HG02763 (cell line): ENCODE results near the gene PFN3.

Experiments used
- ATAC-seq: cut with Tn5 transposase; IDR thresholded peaks from one replicate; pipeline ENCODE4 v1.9.1; 2021; ENCODE audit warnings: mild to moderate bottlenecking, moderate library complexity; ENCODE audit not compliant: unreplicated experiment

Gene PFN3, protein sequence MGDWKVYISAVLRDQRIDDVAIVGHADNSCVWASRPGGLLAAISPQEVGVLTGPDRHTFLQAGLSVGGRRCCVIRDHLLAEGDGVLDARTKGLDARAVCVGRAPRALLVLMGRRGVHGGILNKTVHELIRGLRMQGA

DNA sequence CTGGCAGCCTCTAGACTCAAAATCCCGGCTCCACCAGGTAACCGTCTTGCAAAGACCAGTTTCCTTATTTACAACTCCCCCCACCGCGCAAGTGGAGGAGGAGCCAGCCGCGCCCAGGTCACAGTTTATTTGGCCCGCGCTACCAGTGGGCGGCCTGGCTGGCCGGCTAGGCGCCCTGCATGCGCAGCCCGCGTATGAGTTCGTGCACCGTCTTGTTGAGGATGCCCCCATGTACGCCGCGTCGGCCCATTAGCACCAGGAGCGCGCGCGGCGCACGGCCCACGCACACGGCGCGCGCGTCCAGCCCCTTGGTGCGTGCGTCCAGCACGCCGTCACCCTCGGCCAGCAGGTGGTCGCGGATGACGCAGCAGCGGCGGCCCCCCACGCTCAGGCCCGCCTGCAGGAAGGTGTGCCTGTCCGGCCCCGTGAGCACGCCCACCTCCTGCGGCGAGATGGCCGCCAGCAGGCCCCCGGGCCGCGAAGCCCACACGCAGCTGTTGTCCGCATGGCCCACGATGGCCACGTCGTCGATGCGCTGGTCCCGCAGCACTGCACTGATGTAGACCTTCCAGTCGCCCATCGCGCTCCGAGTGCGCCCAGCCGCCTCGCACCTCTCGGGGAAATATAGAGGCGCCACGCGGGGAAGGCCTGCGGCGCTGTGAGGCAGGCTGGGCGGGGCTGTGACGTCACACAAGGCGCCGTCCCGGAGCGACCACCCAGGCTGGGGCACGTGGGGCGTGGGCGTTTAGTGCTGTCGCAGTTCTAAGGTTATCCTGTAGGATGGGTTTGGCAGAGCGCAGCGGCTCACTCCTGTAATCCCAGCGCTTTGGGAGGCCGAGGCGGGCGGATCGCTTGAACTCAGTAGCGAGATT lies at the start of gene PFN3:
Gene PFN3 (minus strand): TSS at position 665 of the 872 bp plus-strand sequence. CDS start 85 bp downstream, at position 580.
- no peak for ATAC-seq

DNA sequence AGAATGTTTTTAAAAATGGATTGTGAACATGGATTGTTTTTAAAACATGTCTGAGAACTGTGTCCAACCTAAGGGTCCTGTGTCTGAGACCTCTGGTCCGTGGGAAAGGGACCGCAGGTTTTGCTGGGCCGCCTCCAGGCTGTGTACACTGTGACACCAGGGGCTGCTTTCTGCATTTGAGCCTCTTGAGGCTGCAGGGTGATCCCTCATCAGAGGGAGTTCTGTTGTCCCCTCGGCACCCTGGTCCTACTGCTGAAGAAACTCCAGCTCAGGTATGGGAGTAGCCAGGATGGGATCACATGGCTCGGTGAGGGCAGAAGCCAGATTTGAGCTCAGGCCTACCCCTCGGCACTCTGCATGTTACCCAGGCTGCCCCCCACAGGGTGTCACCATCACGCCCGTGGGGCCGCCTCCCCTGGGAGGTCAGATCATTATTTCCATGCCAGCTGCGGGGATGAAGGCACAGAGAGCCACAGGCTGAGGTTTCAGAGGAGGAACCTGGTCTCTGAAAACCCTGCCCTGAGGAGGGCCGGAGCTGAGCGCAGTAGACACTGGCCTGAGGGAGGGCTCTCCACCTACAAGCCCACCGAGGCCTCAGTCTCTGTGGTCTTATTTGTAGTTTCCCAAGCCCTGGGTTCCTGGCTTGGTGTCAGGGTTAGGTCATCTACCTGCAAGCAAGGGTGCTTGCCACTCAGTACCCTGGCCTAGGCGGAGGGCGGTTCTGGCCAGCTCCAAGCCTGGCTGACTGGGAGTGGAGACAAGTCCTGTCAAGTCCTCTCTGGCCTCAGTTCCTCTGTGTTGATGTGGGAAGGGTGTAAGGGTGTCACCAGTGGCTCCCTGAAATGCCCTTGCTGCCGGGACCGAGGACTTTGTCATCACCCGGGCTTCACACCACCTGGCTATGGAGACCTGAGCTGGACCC lies 48.9 kb upstream of the PFN3 start:
- no peak for ATAC-seq

DNA sequence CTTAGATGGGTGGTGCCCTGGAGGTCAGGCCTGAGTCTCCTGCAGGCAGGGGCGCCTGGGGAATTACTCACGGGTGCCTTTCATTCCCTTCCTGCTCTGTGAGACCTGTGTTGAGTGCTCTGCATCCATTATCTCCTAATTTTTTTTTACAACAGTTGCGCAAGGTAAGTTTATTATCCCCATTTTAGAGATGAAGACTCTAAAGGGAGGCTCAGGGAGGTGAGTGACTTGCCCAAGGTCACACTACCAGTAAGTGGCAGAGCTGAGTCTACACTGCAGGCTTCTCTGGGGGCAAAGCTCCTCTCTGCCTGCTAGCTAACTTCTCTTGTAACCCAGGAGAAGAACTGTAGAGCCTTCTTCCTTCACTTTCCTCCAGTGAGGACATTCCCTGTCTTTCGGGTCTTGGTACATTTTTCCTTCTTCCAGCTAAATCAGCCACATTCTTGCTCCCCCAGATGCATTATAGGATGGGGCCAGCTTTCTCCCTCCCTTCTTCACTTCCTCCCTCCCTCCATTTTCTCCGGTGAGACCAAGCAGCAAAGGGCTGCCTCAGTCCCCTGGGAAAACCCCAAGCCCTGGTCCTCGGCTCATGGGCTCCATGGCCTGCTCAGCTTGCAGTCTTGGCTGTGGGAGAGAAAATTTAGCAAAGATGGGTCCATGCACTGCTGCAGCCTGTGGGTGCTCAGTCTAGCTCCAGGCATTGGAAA lies 47.9 kb upstream of the PFN3 start:
- ATAC-seq: no peak

DNA sequence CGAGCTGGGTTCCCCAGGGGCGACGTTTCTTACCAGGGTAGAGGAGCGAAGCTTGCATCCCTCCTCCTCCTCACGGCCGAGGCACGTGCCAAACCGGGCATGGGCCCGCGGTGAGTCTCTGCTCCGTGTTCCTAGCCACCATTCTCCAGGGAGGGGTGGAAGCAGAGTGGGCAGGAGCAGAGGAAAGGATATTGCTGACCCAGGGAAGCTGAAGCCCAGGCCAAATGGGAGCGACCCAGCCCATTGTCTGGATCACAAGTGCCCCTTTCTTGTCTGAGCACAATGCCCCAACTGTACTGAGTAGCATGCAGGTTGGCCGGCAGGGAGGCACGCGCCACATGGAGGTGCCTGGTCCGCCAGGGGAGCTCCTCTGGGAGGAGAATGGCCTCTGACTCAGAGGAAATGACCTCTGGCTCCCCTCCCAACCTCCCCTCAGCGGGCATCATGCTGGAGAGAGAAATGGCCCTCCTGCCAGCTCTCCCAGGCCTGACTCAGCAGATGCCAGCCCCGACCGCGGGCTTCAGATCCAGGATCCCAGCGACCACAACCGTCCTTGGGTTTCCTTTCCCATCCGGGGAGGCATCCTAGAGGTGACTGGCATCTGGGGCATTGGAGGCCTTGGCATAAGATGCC lies 47.3 kb upstream of the PFN3 start:
- ATAC-seq: no peak

DNA sequence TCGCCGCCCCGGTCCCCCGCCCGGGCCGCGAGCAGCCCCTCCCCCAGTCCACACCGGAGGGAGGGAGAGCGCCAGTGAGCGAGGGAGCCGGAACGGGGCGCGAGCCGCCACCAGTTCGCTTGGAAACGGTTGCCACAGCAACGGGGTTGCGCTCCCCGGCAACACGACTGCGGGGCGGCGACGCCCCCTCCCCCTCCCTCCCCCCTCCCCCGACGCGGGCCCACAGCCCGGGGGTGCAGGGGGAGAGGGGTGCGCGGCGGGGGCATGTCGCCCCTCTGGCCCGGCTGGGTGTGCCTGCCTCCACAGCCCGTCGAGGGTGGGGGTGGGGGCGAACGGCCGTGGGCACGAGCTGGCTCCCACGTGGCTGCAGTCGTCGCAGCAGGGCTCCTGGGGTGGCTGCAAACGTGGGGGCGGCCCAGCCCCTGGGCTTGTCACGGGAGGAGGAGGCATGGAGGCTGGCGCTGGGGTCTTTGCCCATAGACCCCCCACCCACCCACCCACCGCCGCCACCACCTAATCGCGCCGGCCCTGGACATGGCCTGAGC lies 46.7 kb upstream of the PFN3 start:
- ATAC-seq: peak; percentile 22

DNA sequence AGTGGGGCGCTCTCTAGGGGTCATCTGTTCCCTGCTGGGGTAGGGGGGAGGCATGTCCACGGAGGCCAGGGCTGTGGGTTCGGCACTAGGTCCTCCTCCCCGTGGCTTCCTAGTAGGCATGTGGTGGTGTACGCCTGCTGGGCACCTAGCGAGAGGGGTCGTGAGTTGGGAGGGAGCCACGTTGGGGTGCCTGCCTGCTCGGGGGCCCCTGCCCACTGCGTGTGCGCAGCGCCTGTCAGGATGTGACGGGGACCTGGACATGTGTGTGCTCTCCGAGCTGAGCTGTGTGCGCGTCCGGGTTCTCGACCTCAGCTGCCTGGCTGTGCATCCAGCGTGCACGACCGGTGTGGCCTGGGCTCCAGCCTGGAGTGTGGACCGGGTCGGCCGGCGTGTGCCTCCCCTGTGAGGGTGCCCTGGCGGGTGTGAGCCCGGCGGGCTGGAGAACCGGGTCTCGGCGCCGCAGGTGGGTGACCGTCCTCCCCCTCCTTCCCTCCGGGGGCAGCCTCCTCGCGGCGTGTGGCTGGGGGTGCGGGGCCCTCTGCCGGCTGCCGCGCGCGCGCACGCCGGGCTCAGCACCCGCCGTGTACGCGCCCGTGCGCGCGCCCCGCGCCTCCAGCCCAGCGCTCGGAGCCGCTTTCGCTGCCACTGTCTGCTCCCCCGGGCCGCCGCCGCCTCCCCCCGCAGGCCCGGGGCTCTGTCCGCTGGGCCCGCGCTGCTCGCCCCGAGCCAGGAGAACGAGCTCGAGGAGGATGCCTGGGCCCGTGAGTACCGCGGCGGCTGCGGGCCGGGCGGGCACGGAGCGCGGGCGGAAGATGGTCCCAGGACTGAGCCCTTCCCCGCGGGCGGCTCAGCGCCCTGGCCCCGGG lies 46.0 kb upstream of the PFN3 start, which contains the start of gene PRR7:
Gene PRR7 (plus strand): TSS at position 615 of the 866 bp plus-strand sequence. CDS start 8,254 bp downstream, outside the sequence.
- ATAC-seq: peak; percentile 52

DNA sequence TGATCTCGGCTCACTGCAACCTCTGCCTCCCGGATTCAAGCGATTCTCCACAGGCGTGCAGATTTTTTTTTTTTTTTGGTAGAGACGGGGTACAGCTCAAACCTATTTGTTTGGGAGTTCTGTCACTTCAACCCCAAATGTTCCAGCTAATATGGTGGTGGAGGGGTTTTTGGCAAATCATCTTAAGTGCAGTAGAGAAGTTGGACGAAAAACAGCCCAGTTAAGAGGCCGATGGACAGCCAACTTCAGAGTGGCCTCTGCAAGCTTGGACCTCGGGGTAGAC lies 45.4 kb upstream of the PFN3 start:
- ATAC-seq: no peak

DNA sequence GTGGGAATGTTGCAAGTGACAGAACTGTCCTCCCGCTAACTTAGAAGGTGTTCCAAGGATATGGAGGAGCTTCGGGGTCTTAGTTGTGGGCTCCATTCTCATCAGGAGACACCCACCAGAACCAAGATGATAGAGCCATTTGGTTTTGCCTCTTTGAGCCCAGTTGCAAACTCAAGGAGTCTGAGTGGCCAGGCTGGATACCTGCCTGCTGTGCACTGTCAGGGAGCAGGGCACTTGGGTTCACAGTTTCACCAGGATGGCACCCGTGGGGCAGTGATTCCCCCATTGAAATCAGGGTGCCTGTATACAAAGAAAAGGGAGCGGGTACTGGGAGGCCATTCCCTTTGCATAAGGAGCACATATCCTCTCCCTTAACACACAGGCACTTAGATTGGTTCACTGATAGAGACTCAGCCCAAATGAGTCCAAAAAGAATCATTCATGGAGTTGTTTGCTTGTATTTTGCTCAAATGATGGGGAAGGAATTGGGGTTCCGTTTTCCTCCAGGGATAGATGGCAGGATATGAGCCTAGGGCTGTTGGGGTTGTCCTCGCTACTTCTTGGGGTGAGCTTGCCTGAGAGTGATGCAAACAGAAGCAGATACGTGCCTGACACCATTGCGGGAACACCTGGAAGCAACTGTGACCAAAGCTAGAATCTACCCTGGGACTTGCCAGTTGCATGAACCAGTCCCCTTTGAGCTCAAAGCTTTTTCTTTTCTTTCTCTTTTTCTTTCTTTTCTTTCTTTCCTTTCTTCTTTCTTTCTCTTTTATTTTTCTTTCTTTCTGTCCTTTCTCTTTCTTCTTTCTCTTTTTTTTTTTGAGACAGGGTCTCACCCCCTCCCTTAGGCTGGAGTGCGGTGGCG lies 44.8 kb upstream of the PFN3 start:
- ATAC-seq: no peak

DNA sequence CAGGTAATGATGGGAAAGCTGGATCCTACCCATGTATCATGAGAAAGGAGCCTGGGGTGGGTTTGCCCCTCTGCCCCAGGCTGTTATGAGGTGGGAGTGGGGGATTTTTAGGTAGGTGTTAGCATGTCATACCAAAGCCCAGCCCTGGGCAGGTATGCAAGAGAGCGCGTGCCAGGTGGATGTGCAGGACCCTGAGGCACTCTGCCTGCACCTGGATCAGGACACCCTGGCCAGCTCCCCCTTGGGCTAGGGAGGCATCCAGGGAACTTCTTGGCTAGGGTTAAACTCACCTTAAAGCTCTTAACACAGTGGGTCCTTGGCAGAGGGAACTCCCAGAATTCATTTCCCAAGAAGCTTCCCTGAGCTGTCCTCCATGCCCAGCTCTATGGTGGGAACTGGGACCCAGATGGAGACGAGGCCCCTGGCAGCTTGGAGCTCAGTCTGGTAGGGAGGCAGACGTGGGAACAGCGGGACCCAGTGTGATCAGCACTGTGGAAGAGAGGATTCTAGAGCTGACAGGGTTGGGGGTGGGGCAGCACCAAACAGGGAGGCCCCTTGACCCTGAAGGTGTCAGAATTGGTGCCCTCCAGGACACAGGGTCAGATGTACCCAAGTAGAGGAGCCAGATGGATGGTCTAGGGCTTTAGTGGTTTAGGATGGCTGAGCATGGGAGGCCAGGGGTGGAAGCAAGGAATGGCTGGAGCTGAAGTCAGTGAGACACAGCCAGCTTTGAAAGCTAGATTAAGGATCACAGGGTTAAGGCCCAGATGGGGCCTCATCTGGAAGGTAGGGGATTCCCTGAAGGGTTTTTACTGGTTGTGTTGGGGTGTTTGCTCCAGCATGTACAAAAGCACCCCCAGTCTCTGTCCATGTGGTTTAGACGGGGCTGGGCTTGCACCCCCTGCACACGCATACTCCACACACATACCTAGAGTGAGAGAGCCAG lies 43.9 kb upstream of the PFN3 start:
- ATAC-seq: no peak

DNA sequence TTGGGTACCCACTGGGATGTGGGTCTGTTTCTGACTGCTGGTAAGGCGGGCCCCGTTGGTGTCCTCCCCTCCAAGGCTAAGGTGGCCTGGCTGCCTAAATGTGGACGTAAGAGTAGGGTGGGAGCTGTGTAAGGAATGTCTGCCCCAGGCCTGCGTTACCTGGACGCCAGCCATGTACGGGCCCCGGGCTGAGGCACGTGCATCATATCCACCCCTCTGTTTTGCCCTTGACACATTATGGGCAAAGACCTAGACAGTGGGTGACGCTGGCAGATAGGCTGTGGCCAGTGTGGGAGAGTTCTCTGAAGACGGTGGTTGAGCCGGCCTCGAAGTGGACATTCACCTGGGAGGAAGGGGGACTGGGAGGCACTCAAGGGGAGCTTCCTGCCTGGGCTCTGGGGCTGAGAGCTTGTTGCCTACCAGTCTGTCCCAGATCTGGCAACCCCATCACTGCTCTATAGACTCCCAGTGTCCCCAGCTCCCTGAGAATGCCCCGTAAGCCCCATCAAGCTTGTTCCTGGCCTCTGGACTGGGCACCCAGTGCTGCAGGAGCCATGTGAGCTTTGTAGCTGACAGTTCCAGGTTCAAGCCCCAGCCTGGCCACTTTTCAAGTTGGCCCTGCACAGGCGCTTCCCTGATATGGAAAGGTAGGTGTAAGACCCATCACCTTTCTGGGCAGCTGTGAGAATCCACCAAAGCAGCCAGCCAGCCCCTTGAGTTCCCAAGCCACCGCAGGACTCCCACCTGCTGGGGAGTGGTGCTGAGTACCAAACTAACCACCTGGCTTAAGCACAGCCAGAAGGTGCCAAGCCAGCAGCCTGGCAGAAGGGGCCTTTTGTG lies 42.9 kb upstream of the PFN3 start:
- no peak for ATAC-seq

DNA sequence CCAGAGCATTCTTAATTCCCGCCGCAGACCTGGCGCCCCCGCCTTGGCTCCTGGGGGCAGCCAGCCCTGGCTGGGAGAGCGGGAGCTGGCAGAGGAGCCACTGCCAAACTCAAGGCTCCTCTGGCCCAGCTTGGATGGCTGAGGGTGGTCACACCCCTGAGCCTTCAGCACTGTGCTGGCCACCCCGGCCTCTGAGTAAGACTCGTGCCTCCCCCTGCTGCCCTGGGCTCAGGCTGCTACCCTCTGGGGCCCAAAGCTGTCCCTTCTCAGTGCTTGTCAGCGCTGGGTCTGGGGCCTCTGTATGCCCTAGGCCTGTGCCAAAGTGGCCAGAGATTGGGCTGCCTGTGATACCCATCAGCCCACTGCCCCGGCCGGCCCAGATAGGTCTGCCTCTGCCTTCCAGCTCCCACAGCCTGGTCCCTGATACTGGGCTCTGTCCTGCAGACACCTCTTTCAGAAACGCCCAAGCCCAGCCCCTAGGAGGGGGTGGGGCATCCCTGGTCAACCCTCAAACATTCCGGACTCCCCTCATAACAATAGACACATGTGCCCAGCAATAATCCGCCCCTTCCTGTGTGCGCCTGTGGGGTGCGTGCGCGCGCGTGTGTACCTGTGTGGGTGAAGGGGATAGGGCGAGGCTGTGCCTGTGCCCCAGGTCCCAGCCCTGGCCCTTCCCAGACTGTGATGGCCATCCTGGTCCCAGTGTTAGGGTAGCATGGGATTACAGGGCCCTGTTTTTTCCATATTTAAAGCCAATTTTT lies 41.8 kb upstream of the PFN3 start:
- ATAC-seq: no peak

DNA sequence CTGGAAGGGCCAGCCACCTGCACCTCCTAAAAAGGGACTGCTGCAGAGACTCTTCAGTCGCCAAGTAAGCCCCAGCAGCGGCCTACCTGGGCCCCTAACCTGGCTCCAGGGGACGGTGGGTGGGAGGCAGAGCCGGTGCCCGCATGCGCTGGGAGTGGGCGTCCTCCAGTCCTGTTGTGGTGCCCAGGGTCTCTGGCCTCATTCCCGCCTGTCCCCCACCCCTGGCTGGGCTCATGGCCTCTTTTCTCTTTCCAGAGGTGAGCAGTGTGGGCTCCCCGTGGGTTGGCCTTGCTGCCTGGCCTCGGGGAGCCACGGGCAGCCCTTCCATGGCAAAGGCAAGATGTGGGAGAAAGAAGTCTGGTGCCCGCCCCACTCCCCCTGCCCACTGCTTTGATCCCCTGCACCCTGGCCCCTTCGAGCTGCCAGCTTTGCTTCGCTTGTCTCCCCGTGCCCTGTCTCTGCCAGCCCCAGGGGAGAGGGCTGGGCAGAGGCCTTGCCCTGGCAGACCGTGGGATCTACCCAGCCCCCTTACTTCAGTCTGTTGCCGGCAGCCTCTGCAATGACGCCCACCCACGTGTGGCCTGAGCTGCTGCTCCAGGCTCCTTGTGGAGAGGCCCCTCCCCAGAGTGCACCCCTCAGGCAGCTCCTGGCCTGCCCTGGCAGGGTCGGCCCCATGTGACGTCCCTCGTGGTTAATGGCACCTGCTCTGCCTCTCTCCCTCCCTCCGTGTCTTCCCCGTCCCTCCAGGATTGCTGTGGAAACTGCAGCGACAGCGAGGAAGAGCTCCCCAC lies 40.7 kb upstream of the PFN3 start:
- ATAC-seq: no peak

DNA sequence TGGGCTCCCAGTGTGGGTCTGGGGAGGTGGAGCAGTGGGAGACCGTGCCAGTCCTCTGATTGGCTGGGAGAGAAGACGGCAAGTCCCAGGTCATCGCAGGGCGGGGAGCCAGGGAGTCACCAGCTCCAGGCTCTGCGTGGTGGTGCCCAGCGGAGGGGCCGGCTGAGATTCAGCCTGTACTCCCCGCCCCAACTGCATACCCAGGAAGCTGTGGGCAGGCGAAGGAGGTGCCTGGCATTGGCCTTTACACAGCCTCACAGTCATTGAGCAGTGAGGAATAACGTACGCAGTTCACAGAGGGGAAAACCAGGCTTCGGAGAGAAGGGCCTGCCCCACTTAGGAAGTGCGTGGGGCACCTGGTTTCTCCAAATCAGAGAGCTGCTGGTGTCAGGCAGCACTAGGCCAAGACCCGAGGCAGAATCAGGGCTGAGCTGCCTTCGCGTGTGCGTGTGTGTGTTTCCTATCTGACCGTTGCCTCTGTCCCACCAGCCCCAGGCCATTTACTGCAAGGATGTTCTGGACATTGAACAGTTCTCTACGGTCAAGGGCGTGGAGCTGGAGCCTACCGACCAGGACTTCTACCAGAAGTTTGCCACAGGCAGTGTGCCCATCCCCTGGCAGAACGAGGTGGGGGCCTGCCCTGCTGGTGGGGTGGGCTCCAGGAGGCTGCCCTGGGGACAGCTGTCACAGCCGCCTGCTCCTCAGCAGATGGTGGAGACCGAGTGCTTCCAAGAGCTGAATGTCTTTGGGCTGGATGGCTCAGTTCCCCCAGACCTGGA lies 39.9 kb upstream of the PFN3 start:
- ATAC-seq: no peak

DNA sequence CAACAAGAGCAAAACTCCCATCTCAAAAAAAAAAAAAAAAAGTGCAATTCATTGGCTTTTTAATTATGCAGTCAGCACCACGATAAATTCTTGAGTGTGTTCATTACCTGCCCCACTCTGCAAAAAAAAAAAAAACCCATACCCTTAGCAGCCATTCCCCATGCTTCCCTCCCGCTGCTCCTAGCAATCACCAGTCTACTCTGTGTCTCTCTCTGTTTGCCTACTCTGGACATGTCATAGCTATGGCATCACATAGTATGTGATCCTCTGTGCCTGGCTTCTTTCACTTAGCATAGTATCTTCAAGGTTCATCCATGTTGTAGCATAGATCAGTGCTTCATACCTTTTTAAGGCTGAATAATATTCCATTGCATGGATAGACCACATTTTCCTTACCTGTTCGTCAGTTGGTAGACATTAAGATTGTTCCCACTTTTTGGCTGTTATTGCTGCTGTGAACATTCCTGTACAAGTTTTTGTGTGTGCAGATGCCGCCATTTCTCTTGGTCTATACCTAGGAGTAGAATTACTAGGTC lies 39.1 kb upstream of the PFN3 start:
- ATAC-seq: no peak
